Hematopoietic multipotent progenitor cell (in vitro differentiated cells): Measurements from ENCODE around the gene PRR35. TPM values are rescaled to one million over a fixed set of nuclear protein-coding genes. Genes with fewer than 3 reads are reported as not detected.

Experiments
- DNase-seq, 3 donors: peaks; one replicate each; pipeline ENCODE4 v3.0.0-alpha.2; 2011 to 2015; ENCODE audit warnings: low read depth in 2 of 3, low spot score in 2 of 3
- total RNA-seq: library from RNA; depleted of rRNA; stranded (reverse); fragments of >200 nt; gene quantifications from one replicate; pipeline ENCODE4 v1.2.3, GENCODE V29; 2012

The PRR35 gene
- total RNA-seq, 1 donor: under 0.01 TPM

GRCh38 chr16:527015-527903, 32.9 kb upstream of the PRR35 start, which contains the start of gene CAPN15:
TSS of gene CAPN15 (plus strand) at chr16:527712. CDS start at chr16:546839, 19,127 bp downstream.
- DNase-seq: peak; percentile 82 to 88 (median 87)

- peak in 1 of 3 donors; percentile 25 for DNase-seq
Measured at GRCh38 chr16:528111-529011, 31.8 kb upstream of the PRR35 start.

GRCh38 chr16:529012-529575, 31.1 kb upstream of the PRR35 start:
- DNase-seq: peak in 1 of 3 donors; percentile 21

- no peak for DNase-seq
Measured at GRCh38 chr16:530111-530817, 29.9 kb upstream of the PRR35 start.

- DNase-seq: no peak
Measured at GRCh38 chr16:531494-532125, 28.6 kb upstream of the PRR35 start.

GRCh38 chr16:533391-534123, 26.6 kb upstream of the PRR35 start:
- DNase-seq: no peak

- no peak for DNase-seq
Measured at GRCh38 chr16:534135-534534, 26.1 kb upstream of the PRR35 start.

GRCh38 chr16:534856-535445, 25.2 kb upstream of the PRR35 start:
- DNase-seq: no peak

- DNase-seq: no peak
Measured at GRCh38 chr16:535446-536405, 24.5 kb upstream of the PRR35 start.

- no peak for DNase-seq
Measured at GRCh38 chr16:536746-537145, 23.4 kb upstream of the PRR35 start.

GRCh38 chr16:537415-538335, 22.5 kb upstream of the PRR35 start:
- no peak for DNase-seq

GRCh38 chr16:539901-540530, 20.2 kb upstream of the PRR35 start:
- DNase-seq: no peak

GRCh38 chr16:540645-541340, 19.4 kb upstream of the PRR35 start:
- no peak for DNase-seq

- DNase-seq: no peak
Measured at GRCh38 chr16:543301-544164, 16.7 kb upstream of the PRR35 start.

GRCh38 chr16:544517-544916, 15.7 kb upstream of the PRR35 start:
- DNase-seq: no peak
